ENCODE measurements around the gene PUM2.

DNA sequence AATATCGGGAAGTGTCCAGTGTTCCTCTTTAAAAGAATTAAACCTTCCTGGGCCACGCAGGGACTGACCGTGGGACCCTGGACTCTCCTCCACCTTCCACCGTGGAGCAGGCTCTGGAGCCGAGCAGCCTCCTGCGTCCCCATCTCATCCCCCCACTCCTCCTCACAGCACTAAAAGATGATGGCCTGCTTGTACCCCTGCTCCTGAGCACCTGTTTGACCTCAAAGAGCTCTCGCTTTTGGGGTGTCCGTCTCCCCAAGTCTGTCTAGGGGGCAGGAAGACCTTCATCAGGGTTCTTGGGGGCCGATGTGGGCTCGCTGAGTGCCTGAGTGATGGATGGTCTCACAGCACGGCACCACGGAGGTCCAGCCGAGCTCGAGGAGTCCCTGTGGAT, 124.5 kb downstream of the PUM2 start:
- TF ChIP-seq, protein P1, sequence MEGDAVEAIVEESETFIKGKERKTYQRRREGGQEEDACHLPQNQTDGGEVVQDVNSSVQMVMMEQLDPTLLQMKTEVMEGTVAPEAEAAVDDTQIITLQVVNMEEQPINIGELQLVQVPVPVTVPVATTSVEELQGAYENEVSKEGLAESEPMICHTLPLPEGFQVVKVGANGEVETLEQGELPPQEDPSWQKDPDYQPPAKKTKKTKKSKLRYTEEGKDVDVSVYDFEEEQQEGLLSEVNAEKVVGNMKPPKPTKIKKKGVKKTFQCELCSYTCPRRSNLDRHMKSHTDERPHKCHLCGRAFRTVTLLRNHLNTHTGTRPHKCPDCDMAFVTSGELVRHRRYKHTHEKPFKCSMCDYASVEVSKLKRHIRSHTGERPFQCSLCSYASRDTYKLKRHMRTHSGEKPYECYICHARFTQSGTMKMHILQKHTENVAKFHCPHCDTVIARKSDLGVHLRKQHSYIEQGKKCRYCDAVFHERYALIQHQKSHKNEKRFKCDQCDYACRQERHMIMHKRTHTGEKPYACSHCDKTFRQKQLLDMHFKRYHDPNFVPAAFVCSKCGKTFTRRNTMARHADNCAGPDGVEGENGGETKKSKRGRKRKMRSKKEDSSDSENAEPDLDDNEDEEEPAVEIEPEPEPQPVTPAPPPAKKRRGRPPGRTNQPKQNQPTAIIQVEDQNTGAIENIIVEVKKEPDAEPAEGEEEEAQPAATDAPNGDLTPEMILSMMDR (IDR thresholded peaks at IDR 0.05), result no peak
- no peak for TF ChIP-seq POLR2A (IDR thresholded peaks at IDR 0.05)
